ENCODE data around the gene BCAS1. TPM values are rescaled to one million over a fixed set of nuclear protein-coding genes. Genes with fewer than 3 reads are reported as not detected.

The BCAS1 gene
- total RNA-seq, 4 donors from 2014 or later = 0.35 to 1.0 TPM; not detected in 2

DNA sequence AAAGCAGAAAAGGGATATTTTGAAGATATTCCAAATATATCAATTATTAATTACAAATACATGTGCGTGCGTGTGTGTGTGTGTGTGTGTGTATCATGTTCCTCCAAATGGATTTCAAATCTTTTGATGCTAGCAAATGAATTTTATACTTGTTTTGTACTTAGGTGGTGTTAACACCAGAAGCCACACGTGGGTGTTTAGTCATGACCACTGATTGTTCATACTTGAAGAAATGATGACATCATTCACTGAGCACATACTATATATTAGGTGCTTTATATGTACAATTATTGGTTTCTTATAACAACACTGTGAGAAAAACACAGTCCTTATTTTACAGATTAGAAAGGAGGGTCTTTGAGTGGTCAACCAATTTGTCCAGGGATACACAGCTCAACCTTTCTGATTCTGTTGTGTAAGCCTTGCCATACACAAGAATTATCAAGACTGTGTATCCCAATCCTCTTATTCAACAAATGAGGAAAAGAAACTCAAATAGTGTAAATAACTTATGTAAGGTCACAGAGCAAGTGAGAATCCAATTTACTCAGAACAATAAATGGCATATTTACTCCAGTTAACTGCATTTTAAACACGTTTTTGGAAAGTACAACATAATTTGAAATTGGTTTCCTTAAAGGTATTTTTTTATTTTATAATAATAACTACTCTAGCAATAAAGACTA lies 88.5 kb downstream of the BCAS1 start:
- Histone ChIP-seq H3K4me3 (no peak overlapping the region), H3K4me1 (no peaks in the 10 kb centered on the region), H3K36me3 (no peaks in the 10 kb centered on the region), H3K9me3 (no peaks in the 10 kb centered on the region), H3K27ac (no peak overlapping the region), H3K27me3 (peaks cover 23% of the 10 kb centered on the region)
- TF ChIP-seq POLR2A (IDR thresholded peaks at IDR 0.05) = no peak
- TF ChIP-seq, protein P1, sequence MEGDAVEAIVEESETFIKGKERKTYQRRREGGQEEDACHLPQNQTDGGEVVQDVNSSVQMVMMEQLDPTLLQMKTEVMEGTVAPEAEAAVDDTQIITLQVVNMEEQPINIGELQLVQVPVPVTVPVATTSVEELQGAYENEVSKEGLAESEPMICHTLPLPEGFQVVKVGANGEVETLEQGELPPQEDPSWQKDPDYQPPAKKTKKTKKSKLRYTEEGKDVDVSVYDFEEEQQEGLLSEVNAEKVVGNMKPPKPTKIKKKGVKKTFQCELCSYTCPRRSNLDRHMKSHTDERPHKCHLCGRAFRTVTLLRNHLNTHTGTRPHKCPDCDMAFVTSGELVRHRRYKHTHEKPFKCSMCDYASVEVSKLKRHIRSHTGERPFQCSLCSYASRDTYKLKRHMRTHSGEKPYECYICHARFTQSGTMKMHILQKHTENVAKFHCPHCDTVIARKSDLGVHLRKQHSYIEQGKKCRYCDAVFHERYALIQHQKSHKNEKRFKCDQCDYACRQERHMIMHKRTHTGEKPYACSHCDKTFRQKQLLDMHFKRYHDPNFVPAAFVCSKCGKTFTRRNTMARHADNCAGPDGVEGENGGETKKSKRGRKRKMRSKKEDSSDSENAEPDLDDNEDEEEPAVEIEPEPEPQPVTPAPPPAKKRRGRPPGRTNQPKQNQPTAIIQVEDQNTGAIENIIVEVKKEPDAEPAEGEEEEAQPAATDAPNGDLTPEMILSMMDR (IDR thresholded peaks at IDR 0.05) = no peak
- TF ChIP-seq EP300 (IDR thresholded peaks at IDR 0.05) = no peak
- no peak for TF ChIP-seq POLR2AphosphoS5 (IDR thresholded peaks at IDR 0.05)
- 64 to 71% methylated on average over 4 of the region's 4 CpGs for WGBS, 2 donors (ENCODE audit: low coverage in 1 of 2)
- no peak for ATAC-seq

GRCh38 chr20:53981130-53981529 lies 89.3 kb downstream of the BCAS1 start:
- Histone ChIP-seq H3K36me3 (no peaks in the 10 kb centered on the region), H3K9me3 (no peaks in the 10 kb centered on the region), H3K4me3 (no peak overlapping the region), H3K4me1 (no peaks in the 10 kb centered on the region), H3K27me3 (peaks cover 23% of the 10 kb centered on the region), H3K27ac (no peak overlapping the region)
- ATAC-seq = no peak
- TF ChIP-seq, protein P1 (IDR thresholded peaks at IDR 0.05) = no peak
- TF ChIP-seq POLR2AphosphoS5 (IDR thresholded peaks at IDR 0.05) = no peak
- TF ChIP-seq EP300 (IDR thresholded peaks at IDR 0.05) = no peak
- TF ChIP-seq POLR2A (IDR thresholded peaks at IDR 0.05) = no peak
- 90 to 93% methylated on average over 4 to 5 of the region's 5 CpGs for WGBS, 2 donors (ENCODE audit: low coverage in 1 of 2)

DNA sequence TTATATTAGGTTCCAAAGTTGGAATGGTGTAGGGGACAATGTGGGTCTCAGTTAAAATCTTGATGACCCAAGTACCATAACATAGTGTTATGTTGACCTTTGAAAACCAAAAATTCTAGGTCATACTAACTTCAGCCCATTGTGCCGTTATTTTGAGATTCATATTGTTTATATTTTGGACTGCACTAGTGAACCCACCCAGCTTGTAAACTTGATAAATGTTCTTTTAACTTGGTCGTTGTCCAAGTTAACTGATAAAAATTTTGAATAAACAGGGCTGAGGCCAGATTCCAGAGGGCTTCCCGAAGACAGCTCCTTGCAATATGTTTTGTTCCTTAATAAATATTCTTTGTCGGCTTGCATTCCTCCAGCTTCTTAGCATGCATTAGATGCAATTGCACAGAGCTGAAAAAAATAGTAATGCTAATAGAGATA lies 90.3 kb downstream of the BCAS1 start:
- Histone ChIP-seq H3K27ac (no peak overlapping the region), H3K4me1 (no peaks in the 10 kb centered on the region), H3K36me3 (no peaks in the 10 kb centered on the region), H3K4me3 (no peak overlapping the region), H3K27me3 (peaks cover 23% of the 10 kb centered on the region), H3K9me3 (no peaks in the 10 kb centered on the region)
- 13 to 36% methylated on average over 4 of the region's 4 CpGs for WGBS, 2 donors (ENCODE audit: low coverage in 1 of 2)
- TF ChIP-seq POLR2AphosphoS5 (IDR thresholded peaks at IDR 0.05) = no peak
- TF ChIP-seq, protein P1 (IDR thresholded peaks at IDR 0.05) = no peak
- no peak for TF ChIP-seq EP300 (IDR thresholded peaks at IDR 0.05)
- no peak for TF ChIP-seq POLR2A (IDR thresholded peaks at IDR 0.05)
- ATAC-seq = no peak

GRCh38 chr20:53978497-53978896 lies 91.9 kb downstream of the BCAS1 start:
- ATAC-seq = no peak
- Histone ChIP-seq H3K4me3 (no peak overlapping the region), H3K9me3 (no peaks in the 10 kb centered on the region), H3K27me3 (peaks cover 23% of the 10 kb centered on the region), H3K27ac (no peak overlapping the region), H3K36me3 (no peaks in the 10 kb centered on the region), H3K4me1 (no peaks in the 10 kb centered on the region)
- TF ChIP-seq, protein P1 (IDR thresholded peaks at IDR 0.05) = no peak
- TF ChIP-seq EP300 (IDR thresholded peaks at IDR 0.05) = no peak
- no peak for TF ChIP-seq POLR2A (IDR thresholded peaks at IDR 0.05)
- TF ChIP-seq POLR2AphosphoS5 (IDR thresholded peaks at IDR 0.05) = no peak

DNA sequence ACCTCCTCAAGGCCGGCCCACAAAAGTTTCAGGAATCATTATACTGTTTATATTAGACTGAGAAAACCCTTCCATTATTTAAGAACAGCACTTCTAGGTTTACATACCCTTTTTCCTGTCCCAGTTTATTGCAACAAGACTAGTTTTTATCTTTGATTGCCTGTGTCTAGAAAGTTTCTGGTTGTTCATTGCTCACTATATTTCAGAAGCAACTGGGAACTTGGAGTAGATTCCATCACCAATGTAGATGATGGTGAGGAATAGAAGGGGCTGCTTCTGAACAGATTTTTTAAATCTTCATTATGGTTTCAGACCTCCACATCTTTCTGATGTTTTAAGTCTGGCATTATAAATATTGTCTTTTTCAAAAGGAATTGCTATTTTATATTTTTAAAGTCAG lies 93.0 kb downstream of the BCAS1 start:
- Histone ChIP-seq H3K9me3 (no peaks in the 10 kb centered on the region), H3K36me3 (no peaks in the 10 kb centered on the region), H3K4me1 (no peaks in the 10 kb centered on the region), H3K27me3 (peaks cover 23% of the 10 kb centered on the region), H3K4me3 (no peak overlapping the region), H3K27ac (no peak overlapping the region)
- ATAC-seq = no peak
- 32 to 67% methylated on average over 1 of the region's 1 CpG for WGBS, 2 donors (ENCODE audit: low coverage in 1 of 2)
- TF ChIP-seq EP300 (IDR thresholded peaks at IDR 0.05) = no peak
